Osteocyte (in vitro differentiated cells): Measurements from ENCODE around the gene DGCR8. TPM values are rescaled to one million over a fixed set of nuclear protein-coding genes. Genes with fewer than 3 reads are reported as not detected.

Experiments used
- DNase-seq: peaks from one replicate; pipeline ENCODE4 v3.0.0; 2021; ENCODE audit warnings: mixed read lengths; ENCODE audit not compliant: unreplicated experiment; ENCODE audit errors: extremely low spot score
- H3K27ac Mint-ChIP-seq: one replicate; pipeline ENCODE4 v1.8.0; 2021; ENCODE audit warnings: mild to moderate bottlenecking, mixed read lengths; ENCODE audit not compliant: unreplicated experiment
- H3K27me3 Mint-ChIP-seq: one replicate; pipeline ENCODE4 v1.8.0; 2021; ENCODE audit warnings: mixed read lengths; ENCODE audit not compliant: unreplicated experiment
- H3K36me3 Mint-ChIP-seq: one replicate; pipeline ENCODE4 v1.8.0; 2021; ENCODE audit warnings: mixed read lengths; ENCODE audit not compliant: unreplicated experiment
- H3K4me1 Mint-ChIP-seq: one replicate; pipeline ENCODE4 v1.8.0; 2021; ENCODE audit warnings: mixed read lengths; ENCODE audit not compliant: unreplicated experiment
- H3K4me3 Mint-ChIP-seq: one replicate; pipeline ENCODE4 v1.8.0; 2021; ENCODE audit warnings: mild to moderate bottlenecking, moderate library complexity, mixed read lengths; ENCODE audit not compliant: unreplicated experiment
- H3K9me3 Mint-ChIP-seq: one replicate; pipeline ENCODE4 v1.8.0; 2021; ENCODE audit warnings: mixed read lengths; ENCODE audit not compliant: unreplicated experiment
- total RNA-seq: library from RNA; stranded (reverse); gene quantifications from 2 replicates; pipeline ENCODE4 v1.2.1, GENCODE V29; 2021
- TF ChIP-seq, protein P1 (sequence below): fragments of 200-600 bp; sonication (generic); IDR thresholded peaks from 2 replicates; pipeline ENCODE4 v1.5.0; 2021; ENCODE audit warnings: antibody characterized with exemption, mild to moderate bottlenecking, moderate library complexity

The DGCR8 gene
- total RNA-seq, 1 donor from 2014 or later: 45.1 TPM

DNA sequence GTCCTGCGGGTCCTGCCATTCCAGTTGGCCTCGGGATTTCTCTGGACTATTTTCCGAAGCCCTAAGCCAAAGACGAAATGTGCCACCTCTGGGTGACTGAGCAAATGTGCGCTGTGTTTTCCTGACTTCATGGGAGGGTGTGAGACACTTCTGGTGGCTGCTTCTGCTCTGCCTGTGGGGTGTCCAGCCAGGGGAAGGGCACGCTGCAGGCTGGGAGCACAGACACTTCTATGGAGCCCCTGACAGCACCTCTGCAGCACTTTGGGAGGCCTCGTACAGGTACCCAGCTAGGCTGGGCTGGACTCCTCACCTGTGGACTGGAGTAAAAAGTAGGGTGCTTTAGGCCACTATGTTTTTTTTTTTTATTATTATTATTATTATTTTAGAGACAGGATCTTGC lies 41.5 kb upstream of the DGCR8 start:
- Mint-ChIP-seq H3K4me1 (no peaks in the 10 kb centered on the region), H3K27me3 (no peaks in the 10 kb centered on the region), H3K9me3 (no peaks in the 10 kb centered on the region), H3K27ac (no peak overlapping the region), H3K36me3 (peaks cover 25% of the 10 kb centered on the region), H3K4me3 (no peak overlapping the region)
- TF ChIP-seq, protein P1, sequence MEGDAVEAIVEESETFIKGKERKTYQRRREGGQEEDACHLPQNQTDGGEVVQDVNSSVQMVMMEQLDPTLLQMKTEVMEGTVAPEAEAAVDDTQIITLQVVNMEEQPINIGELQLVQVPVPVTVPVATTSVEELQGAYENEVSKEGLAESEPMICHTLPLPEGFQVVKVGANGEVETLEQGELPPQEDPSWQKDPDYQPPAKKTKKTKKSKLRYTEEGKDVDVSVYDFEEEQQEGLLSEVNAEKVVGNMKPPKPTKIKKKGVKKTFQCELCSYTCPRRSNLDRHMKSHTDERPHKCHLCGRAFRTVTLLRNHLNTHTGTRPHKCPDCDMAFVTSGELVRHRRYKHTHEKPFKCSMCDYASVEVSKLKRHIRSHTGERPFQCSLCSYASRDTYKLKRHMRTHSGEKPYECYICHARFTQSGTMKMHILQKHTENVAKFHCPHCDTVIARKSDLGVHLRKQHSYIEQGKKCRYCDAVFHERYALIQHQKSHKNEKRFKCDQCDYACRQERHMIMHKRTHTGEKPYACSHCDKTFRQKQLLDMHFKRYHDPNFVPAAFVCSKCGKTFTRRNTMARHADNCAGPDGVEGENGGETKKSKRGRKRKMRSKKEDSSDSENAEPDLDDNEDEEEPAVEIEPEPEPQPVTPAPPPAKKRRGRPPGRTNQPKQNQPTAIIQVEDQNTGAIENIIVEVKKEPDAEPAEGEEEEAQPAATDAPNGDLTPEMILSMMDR: no peak
- no peak for DNase-seq

DNA sequence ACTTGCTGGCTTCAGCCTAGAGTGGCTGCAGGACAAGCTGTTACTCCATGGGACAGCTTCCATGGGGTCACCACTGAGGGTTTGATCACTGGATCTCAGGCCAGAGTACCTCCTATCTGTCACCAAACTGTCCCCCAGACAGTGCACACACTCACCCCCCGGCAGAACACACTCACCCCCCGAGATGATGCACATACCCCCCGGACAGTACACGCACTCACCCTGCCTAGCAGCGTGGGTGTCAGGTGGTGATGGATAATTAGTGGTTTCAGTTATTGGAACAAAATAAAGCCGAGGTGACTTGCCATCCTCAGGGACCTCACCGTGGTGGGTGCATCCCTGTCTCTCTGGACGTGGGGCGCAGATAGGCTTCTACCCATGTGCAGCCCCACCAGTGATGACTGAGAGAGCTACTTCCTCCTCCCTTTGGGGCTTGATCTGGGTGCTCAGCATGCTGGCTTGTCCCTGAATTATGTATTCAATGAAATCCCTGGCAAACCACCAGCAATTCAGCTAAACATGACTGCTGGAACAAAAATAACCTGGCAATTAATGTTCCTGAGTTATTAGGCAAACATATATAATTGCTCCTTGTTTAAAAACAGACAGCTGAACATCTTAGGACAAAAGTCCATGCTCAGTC lies 40.2 kb upstream of the DGCR8 start:
- TF ChIP-seq, protein P1: no peak
- Mint-ChIP-seq H3K36me3 (peaks cover 23% of the 10 kb centered on the region), H3K27ac (no peak overlapping the region), H3K9me3 (no peaks in the 10 kb centered on the region), H3K4me1 (no peaks in the 10 kb centered on the region), H3K4me3 (no peak overlapping the region), H3K27me3 (no peaks in the 10 kb centered on the region)
- DNase-seq: no peak

DNA sequence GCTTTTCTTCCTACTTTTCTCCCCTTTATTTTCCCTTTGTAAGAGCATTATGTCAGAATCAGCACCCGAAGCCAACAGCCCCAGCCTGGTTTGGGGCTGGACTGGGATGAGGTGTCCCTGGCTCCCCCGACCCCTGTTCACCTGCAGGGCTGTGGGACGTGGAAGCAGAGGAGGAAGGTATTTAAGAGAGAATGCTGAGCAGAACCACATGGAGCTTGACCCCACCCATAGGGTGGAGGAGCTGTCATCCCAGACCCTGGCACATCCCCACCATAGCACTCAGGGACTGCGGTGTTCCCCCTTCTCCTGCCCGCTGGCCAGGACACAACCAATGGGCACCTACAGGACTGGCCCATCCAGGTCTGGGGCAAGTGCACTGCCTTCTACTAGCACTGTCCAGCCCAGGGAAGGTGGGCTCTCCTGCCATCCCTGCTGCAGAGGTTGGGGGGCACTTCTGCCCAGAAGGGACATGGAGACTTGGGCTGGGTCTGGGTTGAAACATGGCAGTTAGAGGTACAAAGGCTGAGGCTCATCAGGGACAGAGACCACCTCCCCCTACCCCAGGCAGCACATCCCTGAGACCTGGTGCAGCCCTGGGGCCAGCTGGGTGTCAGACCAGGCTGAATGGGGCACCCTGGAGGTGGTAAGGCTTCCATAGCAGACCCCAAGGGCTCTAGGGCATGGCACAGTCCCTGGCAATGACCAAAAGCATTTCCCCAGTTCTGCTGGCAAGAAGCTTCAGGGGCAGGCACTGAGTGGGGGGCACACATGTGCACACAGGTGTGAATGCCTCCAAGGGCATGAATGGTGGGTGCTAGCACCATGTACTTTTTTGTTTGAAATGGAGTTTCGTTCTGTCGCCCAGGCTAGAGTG lies 39.5 kb upstream of the DGCR8 start:
- Mint-ChIP-seq H3K4me3 (no peak overlapping the region), H3K27ac (no peak overlapping the region), H3K9me3 (no peaks in the 10 kb centered on the region), H3K36me3 (peaks cover 23% of the 10 kb centered on the region), H3K4me1 (no peaks in the 10 kb centered on the region), H3K27me3 (no peaks in the 10 kb centered on the region)
- DNase-seq: no peak
- TF ChIP-seq, protein P1: no peak

DNA sequence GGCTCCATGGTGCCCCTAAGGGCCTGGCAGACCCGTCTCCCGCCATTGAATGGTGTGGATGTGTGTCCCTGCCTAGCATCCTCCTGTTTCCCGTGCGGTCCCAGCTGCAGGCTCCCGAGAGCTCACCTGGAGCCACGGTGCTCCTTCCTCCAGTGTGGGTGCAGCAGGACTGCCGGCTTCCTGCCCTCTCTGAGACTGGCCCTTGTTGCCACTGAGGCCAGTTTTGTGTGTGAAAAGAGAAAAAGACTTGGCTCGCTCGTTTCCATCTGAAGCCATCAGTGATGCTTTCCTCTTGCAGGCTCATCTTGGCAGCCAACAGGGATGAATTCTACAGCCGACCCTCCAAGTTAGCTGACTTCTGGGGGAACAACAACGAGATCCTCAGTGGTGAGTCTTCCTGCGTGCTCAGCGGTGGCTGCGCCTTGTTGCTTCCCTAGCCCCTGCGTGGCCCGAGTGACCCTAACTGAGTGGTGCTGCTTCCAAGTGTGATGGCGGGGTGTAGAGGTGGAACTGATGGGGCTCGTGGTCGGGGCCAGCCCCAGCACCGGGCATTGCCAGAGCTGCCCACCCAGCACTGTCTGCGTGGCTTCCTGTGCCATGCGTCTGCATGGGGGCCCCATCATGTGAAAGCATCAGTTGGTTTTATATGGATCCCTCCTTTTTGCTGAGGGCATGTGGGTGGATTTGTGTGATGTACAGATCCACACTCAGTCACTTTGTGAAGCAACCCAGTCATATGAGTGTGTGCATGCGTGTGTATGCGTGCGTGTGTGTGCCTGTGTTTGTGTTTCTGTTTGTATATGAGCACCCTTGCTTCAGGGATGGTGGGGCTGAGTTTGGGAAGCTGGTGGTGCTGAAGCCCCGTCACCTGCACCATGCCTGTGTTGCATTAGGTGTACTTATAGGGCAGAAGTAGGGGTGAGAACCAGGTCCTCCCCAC lies 36.7 kb upstream of the DGCR8 start:
- DNase-seq: no peak
- no peaks in the 10 kb centered on the region for H3K27me3 Mint-ChIP-seq

More for the DNA sequence above, 36.7 kb upstream of the DGCR8 start:
- TF ChIP-seq, protein P1: no peak
- Mint-ChIP-seq H3K27ac (no peak overlapping the region), H3K4me3 (no peak overlapping the region), H3K4me1 (no peaks in the 10 kb centered on the region), H3K36me3 (peaks cover 24% of the 10 kb centered on the region), H3K9me3 (no peaks in the 10 kb centered on the region)
